Astrocyte of the spinal cord (primary cell): ENCODE results near the gene GNL1.
"Not testable (repeated sequence)": the region's sequence is repeated elsewhere in the genome, so short reads cannot be mapped to it uniquely, and the experiment has no call there.

Experiments
- DNase-seq: peaks from one replicate; pipeline ENCODE4 v3.0.0; 2011; ENCODE audit warnings: low read depth, low spot score
- H3K4me3 ChIP-seq: 2 replicates; pipeline ENCODE4 v1.5.1; 2011; ENCODE audit warnings: low read depth, mild to moderate bottlenecking, low read length, moderate library complexity
- CTCF ChIP-seq: IDR thresholded peaks from 2 replicates; pipeline ENCODE4 v1.5.1; 2012; ENCODE audit warnings: low read depth, mild to moderate bottlenecking, low read length, inconsistent platforms
- in situ Hi-C: cut with HindIII; loops from 2 replicates; pipeline ENCODE4 v1.10.0; 2017; ENCODE audit warnings: low sequenced_read_pairs

The GNL1 gene

GRCh38 chr6:30495993-30496392 lies 60.3 kb downstream of the GNL1 start:
- in situ Hi-C loops: no loop called here
- no peak for DNase-seq
- no peak for TF ChIP-seq CTCF
- H3K4me3 ChIP-seq: no peak overlapping the region

- DNase-seq, H3K4me3 ChIP-seq, in situ Hi-C loops: not testable (repeated sequence)
Measured at GRCh38 chr6:30495060-30495459, 61.2 kb downstream of the GNL1 start.

GRCh38 chr6:30494291-30494861 lies 61.9 kb downstream of the GNL1 start:
- TF ChIP-seq CTCF: no peak
- in situ Hi-C loops: no loop called here
- no peak for DNase-seq
- no peak overlapping the region for H3K4me3 ChIP-seq

GRCh38 chr6:30493643-30494250 lies 62.5 kb downstream of the GNL1 start:
- H3K4me3 ChIP-seq: no peak overlapping the region
- in situ Hi-C loops: no loop called here

GRCh38 chr6:30491991-30492952 lies 64.0 kb downstream of the GNL1 start:
- in situ Hi-C loops: no loop called here
- H3K4me3 ChIP-seq: no peak overlapping the region

More at GRCh38 chr6:30493643-30494250, 62.5 kb downstream of the GNL1 start:
- no peak for TF ChIP-seq CTCF
- DNase-seq: no peak

More at GRCh38 chr6:30491991-30492952, 64.0 kb downstream of the GNL1 start:
- no peak for DNase-seq
- no peak for TF ChIP-seq CTCF
